Activated effector memory CD4-positive, alpha-beta T cell treated with anti-CD3 and anti-CD28 coated beads, Interleukin-2, amount 50 U/mL, for 16 hours (primary cell): ENCODE results near the gene YARS1.

Experiments used
- DNase-seq: peaks from one replicate; pipeline ENCODE4 v3.0.0-alpha.2; 2020

The YARS1 gene

DNA sequence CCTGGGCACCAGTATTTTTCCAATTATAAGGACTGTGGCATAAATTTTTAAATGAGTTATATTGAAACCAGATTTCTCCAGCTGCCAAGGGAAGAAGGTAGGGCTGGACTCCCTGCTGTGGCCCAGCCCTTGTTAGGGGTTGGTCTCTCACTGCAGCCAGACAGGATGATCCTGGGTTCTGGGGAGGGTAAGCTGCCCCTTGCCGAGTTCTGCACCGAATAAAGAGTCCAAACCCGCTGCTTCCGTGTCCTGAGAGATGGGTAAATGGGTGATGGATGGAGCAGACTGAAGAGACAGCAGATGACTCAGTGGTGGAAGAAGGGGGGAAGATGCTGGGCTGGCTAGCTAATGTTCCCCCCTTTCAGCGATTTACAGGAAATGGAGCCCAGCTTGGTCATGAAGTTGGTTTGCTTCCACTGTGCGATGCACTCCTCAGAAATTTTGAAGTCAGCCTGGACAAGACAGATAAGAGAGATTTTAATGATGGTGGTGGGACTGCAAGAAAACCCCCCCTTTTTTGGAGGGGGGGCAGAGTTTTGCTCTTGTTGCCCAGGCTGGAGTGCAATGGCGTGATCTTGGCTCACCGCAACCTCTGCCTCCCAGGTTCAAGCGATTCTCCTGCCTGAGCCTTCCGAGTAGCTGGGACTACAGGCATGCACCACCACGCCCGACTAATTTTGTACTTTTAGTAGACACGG, 41.4 kb downstream of the YARS1 start:
- no peak for DNase-seq

DNA sequence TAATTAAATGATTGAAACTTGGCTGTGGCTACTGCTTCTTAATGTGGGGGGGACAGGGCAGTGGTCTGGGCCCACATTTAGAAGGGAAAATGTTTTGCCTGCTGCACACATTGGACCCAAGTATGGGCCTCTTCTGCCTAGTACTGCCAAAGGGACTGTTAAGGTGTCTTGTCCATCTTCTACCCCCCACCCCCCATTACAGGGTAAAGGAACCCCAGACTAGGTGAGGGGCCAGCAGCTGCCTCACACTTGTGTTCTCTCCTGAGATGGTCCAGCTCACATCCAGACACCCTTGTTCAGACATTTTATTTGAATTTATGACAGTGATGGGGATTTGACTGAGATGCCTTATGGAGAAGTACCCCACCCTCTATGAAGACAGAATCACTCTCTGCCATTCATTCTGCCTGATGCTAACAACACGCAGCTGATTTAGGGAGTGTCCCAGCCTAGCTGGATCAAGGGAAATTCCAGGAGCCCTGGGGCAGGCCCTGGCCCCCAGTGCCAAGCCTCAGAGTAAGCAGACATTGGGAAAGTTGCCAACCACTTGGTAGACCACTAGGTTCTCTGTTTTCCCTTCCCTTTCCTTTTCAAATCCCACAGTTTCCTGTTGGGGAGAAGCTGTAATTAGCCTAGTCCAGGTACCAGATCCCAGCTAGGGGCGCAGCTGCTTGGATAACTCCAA, 42.1 kb downstream of the YARS1 start:
- no peak for DNase-seq

DNA sequence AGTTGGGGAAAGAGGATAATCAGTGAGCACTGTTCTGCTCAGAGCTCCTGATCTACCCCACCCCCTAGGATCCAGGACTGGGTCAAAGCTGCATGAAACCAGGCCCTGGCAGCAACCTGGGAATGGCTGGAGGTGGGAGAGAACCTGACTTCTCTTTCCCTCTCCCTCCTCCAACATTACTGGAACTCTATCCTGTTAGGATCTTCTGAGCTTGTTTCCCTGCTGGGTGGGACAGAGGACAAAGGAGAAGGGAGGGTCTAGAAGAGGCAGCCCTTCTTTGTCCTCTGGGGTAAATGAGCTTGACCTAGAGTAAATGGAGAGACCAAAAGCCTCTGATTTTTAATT, 42.7 kb downstream of the YARS1 start:
- DNase-seq = no peak

DNA sequence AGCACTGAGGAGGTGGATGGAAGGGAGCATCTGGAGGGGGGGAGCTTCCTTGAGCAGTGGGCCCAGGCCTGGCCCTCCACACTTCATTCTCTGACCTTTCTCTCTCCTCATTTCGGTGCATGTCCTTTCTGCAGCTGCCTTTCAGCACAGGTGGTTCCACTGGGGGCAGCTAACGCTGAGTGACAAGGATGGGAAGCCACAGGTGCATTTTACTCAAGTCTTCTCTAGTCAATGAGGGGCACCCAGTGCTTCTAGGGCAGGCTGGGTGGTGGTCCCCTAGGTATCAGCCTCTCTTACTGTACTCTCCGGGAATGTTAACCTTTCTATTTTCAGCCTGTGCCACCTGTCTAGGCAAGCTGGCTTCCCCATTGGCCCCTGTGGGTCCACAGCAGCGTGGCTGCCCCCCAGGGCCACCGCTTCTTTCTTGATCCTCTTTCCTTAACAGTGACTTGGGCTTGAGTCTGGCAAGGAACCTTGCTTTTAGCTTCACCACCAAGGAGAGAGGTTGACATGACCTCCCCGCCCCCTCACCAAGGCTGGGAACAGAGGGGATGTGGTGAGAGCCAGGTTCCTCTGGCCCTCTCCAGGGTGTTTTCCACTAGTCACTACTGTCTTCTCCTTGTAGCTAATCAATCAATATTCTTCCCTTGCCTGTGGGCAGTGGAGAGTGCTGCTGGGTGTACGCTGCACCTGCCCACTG, 43.2 kb downstream of the YARS1 start:
- no peak for DNase-seq

DNA sequence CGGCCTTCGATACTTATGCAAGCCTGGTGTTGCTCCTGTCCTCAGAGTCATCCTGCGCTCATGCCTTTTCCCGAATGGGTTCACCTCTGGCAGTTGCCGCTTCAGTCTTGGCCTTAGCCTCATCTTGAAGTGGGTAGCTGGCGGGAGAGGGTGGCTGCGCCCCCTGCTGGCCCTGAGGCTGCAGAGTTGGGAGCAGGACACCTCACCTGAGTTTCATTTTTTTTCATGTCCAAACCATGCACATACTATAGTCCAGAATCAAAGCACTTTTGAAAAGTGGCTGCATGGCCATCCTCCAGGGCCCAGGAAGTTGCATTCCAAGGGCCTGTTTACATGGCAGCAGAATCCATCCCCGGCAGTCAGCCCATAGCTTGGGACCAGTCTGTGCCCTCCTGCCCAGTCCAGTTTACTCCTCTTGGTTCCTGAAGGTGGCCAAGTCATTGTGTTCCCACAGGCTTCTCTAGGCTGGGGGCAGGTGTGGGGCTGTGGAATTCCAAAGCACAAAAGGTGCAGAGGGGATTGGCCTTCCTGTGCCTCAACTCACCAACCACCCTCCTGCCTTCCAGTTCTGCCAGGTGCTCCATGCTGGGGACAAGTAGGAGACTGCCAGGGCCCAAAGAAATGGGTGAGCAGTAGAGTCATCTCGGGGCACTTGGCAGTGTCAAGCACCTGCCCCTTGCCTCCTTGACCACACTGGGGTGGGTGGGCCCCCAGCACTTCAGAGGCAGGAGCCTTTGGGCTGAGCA, 44.0 kb downstream of the YARS1 start:
- peak; percentile 91 for DNase-seq

DNA sequence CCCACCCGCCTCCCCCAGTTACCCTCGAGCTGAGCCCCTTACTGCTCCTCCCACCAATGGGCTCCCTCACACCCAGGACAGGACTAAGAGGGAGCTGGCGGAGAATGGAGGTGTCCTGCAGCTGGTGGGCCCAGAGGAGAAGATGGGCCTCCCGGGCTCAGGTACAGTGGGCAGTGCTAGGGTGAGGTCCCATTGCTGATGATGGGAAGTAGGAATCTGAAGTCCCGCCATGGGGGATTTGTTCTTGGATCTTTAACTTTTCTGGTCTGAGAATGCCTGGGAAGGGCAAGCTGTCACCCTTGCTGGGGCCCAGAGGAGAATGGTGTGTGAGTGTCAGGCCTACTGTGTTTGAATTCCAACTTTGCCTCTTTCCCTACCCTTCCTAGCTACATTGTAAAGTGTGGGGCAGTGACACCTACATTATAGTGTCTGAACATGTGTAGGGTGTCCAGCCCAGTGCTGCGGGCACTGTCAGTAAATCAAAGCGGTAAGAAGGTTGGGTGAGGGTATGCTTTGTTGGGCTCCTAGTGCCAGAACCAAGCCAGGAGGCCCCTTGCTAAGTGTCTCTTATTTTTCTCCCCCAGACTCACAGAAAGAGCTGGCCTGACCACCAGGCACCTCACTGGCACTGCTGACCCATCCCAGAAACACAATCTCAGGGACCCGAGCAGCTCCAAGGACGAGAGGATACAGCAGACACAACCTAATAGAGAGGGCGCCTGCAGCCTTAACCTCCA, 44.7 kb downstream of the YARS1 start:
- no peak for DNase-seq

DNA sequence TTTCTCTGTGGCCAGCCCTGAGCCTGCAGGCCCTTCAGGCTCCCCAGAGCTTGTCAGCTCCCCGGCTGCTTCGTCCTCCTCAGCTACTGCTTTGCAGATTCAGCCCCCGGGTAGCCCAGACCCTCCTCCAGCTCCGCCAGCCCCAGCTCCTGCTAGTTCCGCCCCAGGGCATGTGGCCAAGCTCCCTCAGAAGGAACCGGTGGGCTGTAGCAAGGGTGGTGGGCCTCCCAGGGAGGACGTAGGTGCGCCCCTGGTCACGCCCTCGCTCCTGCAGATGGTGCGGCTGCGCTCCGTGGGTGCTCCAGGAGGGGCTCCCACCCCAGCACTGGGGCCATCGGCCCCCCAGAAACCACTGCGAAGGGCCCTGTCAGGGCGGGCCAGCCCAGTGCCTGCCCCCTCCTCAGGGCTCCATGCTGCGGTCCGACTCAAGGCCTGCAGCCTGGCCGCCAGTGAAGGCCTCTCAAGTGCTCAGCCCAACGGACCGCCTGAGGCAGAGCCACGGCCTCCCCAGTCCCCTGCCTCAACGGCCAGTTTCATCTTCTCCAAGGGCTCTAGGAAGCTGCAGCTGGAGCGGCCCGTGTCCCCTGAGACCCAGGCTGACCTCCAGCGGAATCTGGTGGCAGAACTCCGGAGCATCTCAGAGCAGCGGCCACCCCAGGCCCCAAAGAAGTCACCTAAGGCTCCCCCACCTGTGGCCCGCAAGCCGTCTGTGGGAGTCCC, 45.4 kb downstream of the YARS1 start:
- DNase-seq = no peak

DNA sequence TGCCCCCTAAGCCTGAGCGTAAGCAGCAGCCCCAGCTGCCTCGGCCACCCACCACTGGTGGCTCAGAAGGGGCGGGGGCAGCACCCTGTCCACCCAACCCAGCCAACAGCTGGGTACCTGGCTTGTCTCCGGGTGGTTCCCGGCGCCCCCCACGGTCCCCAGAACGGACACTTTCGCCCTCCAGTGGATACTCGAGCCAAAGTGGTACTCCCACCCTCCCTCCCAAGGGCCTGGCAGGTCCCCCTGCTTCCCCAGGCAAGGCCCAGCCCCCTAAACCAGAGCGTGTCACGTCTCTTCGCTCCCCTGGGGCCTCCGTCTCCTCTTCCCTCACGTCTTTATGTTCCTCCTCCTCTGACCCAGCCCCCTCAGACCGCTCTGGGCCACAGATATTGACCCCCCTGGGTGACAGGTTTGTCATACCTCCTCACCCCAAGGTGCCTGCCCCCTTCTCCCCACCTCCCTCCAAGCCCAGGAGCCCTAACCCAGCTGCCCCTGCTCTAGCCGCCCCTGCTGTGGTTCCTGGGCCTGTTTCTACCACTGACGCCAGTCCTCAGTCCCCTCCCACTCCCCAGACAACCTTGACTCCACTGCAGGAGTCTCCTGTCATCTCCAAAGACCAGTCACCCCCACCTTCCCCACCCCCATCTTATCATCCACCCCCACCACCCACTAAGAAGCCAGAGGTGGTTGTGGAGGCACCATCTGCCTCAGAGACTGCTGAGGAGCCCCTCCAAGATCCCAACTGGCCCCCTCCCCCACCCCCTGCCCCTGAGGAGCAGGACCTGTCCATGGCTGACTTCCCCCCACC, 46.2 kb downstream of the YARS1 start:
- DNase-seq = no peak

DNA sequence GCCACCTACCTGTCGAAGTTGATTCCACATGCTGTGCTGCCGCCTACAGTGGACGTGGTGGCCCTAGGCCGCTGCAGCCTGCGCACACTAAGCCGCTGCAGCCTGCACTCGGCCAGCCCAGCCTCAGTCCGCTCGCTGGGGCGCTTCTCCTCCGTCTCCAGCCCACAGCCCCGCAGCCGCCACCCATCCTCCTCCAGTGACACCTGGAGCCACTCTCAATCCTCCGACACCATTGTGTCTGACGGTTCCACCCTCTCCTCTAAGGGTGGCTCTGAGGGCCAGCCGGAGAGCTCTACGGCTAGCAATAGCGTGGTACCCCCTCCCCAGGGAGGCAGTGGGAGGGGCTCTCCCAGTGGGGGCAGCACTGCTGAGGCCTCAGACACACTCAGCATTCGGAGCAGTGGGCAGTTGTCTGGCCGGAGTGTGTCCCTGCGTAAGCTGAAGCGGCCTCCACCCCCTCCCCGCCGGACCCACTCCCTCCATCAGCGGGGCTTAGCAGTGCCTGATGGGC, 46.9 kb downstream of the YARS1 start:
- DNase-seq = no peak

DNA sequence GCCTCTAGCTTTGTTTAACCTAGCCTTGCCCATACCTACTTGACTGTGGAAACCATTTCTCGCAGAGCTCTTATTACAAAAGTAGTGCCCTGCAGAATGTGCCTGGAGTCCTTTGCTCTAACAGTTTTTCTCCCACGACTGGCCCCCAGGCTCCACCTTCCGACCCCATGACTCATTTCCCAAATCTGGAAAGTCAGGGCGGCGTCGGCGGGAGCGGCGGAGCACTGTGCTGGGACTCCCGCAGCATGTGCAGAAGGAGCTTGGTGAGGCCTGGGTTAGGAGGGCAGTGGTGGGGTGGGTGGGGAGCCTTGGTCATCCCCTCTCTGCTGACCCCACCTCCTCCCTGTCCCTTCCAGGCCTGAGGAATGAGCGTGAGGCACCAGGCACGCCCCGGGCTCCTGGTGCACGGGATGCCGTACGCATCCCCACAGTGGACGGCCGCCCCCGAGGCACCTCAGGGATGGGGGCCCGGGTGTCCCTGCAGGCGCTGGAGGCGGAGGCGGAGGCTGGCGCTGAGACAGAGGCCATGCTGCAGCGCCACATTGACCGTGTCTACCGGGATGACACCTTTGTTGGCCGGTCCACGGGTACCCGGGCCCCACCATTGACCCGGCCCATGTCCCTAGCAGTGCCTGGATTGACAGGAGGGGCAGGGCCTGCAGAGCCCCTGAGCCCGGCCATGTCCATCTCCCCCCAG, 47.5 kb downstream of the YARS1 start:
- no peak for DNase-seq

DNA sequence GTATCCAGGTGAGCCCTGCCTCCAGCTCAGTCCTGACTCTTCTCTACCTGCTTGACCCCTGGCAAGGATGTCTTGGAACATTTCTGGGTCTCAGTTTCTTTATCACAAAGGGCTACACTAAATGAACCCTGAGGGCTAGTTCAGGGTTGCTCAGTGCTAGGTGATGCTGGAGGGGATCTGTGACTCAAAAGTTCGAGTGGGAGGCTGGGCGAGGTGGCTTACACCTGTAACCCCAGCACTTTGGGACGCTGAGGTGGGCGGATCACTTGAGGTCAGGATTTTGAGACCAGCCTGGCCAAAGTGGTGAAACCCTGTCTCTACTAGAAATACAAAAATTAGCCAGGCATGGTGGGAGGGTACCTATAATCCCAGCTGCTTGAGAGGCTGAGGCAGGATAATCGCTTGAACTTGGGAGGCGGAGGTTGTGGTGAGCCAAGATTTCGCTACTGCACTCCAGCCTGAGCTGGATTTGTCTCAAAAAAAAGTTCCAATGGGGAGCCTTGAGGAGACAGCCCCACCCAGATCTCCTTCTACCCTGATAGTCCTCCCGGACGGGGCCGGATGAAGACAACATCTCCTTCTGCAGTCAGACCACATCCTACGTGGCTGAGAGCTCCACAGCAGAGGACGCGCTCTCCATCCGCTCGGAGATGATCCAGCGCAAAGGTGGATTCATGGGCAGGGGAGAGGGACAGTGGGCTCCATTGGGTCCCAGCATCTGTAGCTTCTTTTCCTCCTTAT, 48.9 kb downstream of the YARS1 start:
- DNase-seq = no peak

DNA sequence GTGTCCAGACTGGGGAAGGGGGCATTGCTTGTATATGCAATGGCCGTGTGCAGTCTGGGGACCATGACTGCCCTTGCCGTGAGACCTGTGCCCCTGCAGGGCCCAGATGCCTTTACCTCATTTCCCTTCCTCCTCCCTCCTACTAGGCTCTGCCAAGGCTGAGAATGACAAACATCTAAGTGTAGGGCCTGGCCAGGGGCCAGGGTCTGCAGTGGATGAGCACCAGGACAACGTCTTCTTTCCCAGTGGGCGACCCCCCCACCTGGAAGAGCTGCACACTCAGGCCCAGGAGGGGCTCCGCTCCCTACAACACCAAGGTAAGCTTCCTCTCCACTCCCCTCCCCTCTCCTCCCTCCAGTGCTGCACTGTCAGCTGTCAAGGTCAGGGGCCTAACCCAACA, 49.5 kb downstream of the YARS1 start:
- DNase-seq = no peak

DNA sequence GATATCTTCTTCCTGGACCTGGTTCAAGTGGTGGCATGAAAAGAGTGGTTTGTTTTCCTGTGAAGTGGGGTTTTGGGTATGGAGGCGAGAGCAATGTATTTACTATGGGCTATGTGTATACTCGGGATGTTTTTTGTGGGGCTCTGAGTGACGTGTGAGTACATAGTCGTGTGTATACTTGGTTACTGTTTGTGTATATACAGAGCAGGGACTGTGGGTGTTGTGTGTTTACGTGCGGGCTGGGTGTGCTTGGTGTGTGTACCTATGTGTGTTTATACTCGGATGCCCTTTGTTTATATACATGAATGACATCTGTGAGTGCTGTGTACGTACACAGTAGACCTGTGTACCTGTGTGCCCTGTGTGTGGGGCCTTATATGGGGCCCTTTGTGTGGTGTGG, 50.0 kb downstream of the YARS1 start:
- no peak for DNase-seq

DNA sequence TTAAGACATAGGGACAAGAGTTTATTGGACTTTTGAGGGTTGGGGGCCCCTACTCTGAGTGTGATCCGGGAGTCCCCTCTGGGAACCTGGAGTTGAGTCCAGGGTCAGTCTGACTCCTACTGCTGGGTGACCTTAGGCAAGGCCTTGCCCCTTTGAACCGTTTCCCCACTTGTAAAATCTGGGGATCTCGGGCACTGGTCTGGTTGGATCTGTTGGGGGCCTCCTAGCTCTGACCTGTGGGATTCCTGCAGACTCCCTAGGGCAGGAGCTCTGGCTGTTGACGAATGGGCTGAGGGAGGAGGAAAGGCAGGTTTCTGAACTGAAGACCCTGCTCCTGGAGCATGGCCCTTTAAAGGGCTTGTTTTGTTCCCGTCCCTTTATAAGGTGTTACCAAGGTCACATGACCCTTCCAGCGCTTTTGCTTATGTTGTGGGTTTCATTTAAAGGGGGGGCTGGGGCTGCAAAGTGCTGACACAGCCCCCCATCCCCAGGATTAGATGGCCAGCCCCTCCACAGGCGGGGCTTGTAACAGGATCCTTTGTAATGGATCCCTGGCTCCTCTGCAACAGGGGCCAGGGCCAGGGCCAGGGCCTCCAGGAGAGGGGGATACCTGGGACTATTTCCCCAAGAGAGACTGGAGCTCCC, 50.7 kb downstream of the YARS1 start:
- DNase-seq = no peak

DNA sequence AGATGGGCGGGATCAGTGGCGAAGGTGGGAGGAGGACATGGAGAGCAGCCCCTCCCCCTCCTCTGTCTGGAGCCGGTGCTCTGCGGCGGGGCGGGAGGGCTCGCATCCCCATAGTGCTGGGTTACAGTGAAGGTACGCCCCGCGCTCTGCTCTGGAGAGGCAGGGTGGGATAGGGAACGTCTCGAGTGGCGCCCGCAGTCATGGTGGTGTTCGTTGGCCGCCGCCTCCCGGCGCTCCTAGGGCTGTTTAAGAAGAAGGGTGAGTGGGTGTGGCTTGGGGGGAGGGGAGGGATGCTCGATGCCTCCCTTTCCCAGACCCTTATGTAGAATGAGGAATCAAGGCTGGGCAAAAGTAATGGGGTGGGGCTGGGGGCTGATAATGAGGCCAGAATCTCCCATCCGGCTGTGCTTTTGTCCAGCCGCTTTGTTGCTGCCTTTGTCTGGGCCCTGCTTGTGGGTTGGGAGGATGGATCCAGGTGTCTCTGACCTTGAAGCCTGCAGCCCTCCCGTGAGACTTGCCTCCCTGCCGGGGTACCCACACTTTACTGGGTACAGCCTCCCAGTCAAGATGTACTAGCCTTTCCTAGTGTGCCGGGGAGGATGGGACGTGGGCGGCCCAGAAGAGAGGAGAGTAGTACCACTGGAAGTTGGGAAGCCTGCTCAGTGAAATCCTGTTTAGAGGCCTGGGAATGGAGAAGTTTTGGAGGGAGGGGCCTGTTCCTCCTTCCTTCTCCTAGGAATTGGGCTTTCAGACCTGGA, 51.4 kb downstream of the YARS1 start:
- DNase-seq = no peak

DNA sequence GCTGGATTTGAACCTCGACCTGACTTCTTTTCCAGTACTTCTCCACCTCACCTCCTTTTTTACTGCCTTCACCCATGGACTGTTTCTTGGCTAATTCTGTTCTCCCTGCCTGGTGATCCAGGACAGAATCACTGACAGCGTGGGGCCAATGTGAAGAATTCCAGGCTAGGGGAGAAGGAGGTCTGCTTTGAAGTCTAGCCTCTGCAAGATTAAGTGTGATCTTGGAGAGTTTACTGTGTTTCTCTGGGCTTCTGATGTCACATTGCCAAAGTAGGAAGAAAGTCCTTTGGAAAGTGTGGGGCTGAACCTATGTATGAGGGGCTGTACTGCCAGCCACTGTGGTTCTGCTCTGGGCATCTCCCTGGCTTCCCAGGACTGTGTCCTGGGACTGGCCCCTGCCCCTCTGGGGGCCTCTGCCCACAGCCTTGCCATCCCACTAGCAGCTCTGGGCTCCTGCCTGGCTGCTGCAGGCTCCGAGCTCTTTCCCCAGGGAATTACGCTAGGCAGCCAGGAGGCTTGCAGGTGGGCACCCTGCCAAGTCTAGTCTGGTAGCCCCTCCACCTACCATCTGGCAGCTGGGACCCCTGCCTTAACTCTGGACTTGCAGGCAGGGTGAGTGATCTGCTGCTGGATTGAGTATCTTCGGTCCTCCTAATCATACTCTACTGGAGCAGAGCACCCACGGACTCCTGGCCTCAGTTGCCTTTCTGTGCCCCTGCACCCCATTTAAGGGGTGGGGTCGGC, 52.2 kb downstream of the YARS1 start:
- DNase-seq = no peak

DNA sequence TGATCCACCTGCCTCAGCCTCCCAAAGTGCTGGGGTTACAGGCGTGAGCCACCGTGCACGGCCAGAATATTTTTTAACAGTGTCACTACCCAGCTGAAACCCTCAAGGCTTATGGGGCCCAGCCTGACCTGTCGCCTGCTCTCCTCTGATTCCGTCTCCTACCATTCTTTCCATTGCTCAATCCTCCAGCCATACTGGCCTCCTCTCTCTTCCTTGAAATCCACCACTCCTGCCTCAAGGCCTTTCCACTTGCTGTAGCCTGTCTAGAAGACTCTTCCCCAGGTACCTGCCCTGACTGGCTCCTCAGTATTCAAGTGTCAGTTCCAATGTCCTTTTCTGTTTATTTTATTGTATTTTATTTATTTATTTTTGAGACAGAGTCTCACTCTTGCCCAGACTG, 53.9 kb downstream of the YARS1 start:
- DNase-seq = no peak

DNA sequence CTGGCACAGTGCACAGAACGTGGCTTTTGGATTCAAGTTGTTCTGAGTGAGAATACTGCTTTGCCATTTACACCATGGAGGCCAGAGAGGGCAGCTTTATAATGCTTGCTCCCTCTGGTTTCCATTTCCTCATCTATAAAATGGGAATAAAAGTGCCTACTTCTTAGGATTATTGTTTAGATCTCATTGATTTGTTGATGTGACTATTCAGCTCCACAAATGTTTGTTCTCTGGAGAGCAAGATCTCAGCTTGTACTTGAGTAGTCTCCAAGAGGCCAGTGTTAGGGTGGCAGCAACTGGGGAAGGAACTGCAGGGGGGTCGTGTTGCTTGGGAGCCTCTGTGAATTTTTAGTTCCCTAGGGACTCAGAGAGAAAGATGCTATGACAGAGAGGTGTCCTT, 55.2 kb downstream of the YARS1 start:
- no peak for DNase-seq
